Endothelial cell (in vitro differentiated cells): ENCODE data around the gene DENND6B. TPM values are rescaled to one million over a fixed set of nuclear protein-coding genes. Genes with fewer than 3 reads are reported as not detected.

Experiments
- DNase-seq: peaks from one replicate; pipeline ENCODE4 v3.0.0; 2021; ENCODE audit warnings: low spot score
- H3K27ac Mint-ChIP-seq: one replicate; pipeline ENCODE4 v1.8.0; 2021; ENCODE audit warnings: mixed read lengths, inconsistent platforms; ENCODE audit not compliant: unreplicated experiment
- H3K27me3 Mint-ChIP-seq: one replicate; pipeline ENCODE4 v1.8.0; 2021; ENCODE audit warnings: mild to moderate bottlenecking, moderate library complexity, mixed read lengths, inconsistent platforms; ENCODE audit not compliant: unreplicated experiment
- H3K36me3 Mint-ChIP-seq: one replicate; pipeline ENCODE4 v1.8.0; 2021; ENCODE audit warnings: mild to moderate bottlenecking, low read depth, mixed read lengths, inconsistent platforms; ENCODE audit not compliant: unreplicated experiment
- H3K4me1 Mint-ChIP-seq: one replicate; pipeline ENCODE4 v1.8.0; 2021; ENCODE audit warnings: mild to moderate bottlenecking, mixed read lengths, inconsistent platforms; ENCODE audit not compliant: unreplicated experiment
- H3K4me3 Mint-ChIP-seq: one replicate; pipeline ENCODE4 v1.8.0; 2021; ENCODE audit warnings: mild to moderate bottlenecking, mixed read lengths, inconsistent platforms; ENCODE audit not compliant: unreplicated experiment
- H3K9me3 Mint-ChIP-seq: one replicate; pipeline ENCODE4 v1.8.0; 2021; ENCODE audit warnings: mixed read lengths, inconsistent platforms; ENCODE audit not compliant: unreplicated experiment
- total RNA-seq: library from RNA; stranded (reverse); fragmentation: NEBNext Ultra II Directional; extraction: Animal tissue kit (Norgen Biotek cat#: 25700); gene quantifications from one replicate; pipeline ENCODE4 v1.2.1, GENCODE V29; 2021; ENCODE audit not compliant: unreplicated experiment
- TF ChIP-seq, protein P1 (sequence below): fragments of 200-600 bp; sonication (generic); IDR thresholded peaks from one replicate; pipeline ENCODE4 v1.5.0; 2021; ENCODE audit warnings: antibody characterized with exemption; ENCODE audit not compliant: unreplicated experiment

DENND6B gene
- total RNA-seq, 1 donor from 2014 or later = 3.6 TPM

DNA sequence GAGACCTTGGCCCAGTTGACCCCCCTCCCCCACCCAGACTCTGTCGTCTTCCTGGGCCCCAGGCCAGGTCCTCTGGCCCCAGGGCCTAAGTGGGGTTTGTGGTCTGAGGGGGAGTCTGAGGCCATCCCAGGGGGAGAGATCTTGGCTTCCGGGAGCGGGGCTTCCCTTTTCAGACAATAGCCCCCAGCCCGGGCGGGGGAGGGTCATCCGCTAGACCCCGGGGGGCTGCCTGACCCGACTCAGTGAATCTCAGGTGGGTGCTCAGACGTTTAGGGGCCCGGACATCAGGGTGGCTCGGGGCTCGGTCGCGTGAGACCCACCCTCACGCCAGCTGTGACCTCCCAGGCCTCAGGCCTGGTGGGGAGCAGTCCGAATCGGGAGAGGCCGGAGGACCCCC lies 57.2 kb downstream of the DENND6B start:
- no peak for DNase-seq
- TF ChIP-seq, protein P1, sequence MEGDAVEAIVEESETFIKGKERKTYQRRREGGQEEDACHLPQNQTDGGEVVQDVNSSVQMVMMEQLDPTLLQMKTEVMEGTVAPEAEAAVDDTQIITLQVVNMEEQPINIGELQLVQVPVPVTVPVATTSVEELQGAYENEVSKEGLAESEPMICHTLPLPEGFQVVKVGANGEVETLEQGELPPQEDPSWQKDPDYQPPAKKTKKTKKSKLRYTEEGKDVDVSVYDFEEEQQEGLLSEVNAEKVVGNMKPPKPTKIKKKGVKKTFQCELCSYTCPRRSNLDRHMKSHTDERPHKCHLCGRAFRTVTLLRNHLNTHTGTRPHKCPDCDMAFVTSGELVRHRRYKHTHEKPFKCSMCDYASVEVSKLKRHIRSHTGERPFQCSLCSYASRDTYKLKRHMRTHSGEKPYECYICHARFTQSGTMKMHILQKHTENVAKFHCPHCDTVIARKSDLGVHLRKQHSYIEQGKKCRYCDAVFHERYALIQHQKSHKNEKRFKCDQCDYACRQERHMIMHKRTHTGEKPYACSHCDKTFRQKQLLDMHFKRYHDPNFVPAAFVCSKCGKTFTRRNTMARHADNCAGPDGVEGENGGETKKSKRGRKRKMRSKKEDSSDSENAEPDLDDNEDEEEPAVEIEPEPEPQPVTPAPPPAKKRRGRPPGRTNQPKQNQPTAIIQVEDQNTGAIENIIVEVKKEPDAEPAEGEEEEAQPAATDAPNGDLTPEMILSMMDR = no peak
- Mint-ChIP-seq H3K27me3 (peaks cover 8% of the 10 kb centered on the region), H3K27ac (no peak overlapping the region), H3K4me3 (peak overlapping the region; percentile 83), H3K36me3 (peaks cover 5% of the 10 kb centered on the region), H3K4me1 (peaks cover 4% of the 10 kb centered on the region), H3K9me3 (no peaks in the 10 kb centered on the region)

DNA sequence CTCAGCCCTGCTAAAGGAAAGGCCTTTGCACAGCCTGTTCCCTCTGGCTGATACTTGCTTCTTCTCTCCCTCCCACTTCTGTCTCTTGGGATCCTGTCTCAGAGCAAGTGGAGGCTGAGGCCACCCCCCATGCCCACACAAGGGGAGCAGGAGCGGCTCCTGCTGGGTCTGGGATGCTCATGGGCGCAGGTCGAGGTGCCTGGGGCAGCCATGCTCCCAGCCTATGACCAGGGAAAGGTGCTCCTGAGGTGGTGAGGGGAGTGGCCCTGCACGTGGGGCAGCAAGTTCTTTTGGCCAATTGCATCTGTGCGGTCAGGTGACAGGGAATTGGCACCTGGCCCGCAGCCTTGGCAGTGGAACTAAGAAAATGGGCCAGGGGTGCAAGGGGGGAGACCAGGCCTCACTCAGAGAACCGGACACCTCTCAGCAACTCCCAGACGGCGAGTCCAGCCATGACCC lies 58.1 kb downstream of the DENND6B start:
- TF ChIP-seq, protein P1 = no peak
- Mint-ChIP-seq H3K4me3 (peak overlapping the region; percentile 37), H3K9me3 (no peaks in the 10 kb centered on the region), H3K4me1 (peaks cover 4% of the 10 kb centered on the region), H3K36me3 (peaks cover 5% of the 10 kb centered on the region), H3K27me3 (peaks cover 8% of the 10 kb centered on the region), H3K27ac (no peak overlapping the region)
- DNase-seq = no peak

DNA sequence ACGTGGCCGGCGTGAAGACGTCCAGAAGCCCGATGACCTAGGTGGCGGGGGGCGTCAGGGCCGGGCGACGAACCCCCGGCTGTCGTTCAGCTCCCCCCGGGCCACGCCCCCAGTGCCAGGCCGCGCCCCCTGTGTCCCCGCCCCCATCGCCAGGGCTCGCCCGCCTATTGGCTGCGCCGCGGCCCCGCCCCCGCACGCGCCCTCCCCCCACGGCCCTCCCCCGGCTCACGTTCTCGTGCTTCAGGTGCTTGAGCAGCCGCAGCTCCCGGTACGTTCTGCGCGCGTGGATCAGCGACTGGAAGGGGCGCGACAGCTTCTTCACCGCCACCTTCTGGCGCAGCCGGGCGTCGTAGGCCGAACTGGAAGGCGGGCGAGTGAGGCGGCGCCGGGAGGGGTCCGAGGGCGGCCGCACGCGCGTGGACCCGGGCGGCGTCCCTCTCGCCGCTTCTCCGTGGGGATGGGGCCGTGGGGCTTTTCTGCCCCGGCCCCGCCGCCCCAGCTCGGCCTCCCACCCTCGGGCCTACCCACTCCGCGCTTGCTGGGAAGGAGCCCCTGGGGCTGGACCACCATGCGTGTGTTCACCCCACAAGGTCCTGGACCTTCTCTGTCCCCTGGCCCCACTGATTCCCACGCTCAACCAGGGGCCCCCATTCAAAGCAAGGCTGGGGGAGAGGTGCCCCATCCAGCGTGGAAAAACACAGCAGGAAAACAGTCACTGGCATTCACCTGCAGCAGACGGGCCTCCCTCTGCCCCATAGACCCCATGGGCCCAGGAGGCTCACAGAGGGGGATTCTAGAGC lies 59.0 kb downstream of the DENND6B start:
- DNase-seq = peak; percentile 66
- H3K27ac Mint-ChIP-seq = no peak overlapping the region
- H3K4me3 Mint-ChIP-seq = no peak overlapping the region
- peaks cover 5% of the 10 kb centered on the region for H3K36me3 Mint-ChIP-seq
- H3K4me1 Mint-ChIP-seq = peaks cover 4% of the 10 kb centered on the region
- TF ChIP-seq, protein P1 = no peak
- peaks cover 8% of the 10 kb centered on the region for H3K27me3 Mint-ChIP-seq
- no peaks in the 10 kb centered on the region for H3K9me3 Mint-ChIP-seq

DNA sequence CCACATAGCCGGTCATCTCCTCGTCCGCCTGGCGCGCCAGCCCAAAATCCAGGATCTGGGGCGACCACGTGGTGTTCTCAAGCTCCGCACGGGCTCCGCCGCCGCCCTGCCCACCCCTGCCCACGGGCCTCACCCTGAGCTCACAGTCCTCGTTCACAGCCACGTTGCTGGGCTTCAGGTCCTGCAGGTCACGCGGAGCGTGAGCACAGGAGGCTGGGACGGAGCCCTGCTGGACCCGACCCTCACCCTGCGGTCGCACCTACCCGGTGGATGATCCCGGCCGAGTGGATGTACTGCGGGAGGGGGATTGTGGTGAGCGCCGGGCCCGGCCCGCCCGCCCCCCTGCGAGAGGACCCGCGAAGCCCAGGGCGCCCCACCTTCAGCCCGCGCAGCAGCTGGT lies 59.8 kb downstream of the DENND6B start:
- TF ChIP-seq, protein P1 = no peak
- H3K27me3 Mint-ChIP-seq = peaks cover 12% of the 10 kb centered on the region
- H3K9me3 Mint-ChIP-seq = no peaks in the 10 kb centered on the region
- no peak for DNase-seq
- no peak overlapping the region for H3K4me3 Mint-ChIP-seq
- peaks cover 5% of the 10 kb centered on the region for H3K36me3 Mint-ChIP-seq
- H3K4me1 Mint-ChIP-seq = peaks cover 4% of the 10 kb centered on the region
- no peak overlapping the region for H3K27ac Mint-ChIP-seq

DNA sequence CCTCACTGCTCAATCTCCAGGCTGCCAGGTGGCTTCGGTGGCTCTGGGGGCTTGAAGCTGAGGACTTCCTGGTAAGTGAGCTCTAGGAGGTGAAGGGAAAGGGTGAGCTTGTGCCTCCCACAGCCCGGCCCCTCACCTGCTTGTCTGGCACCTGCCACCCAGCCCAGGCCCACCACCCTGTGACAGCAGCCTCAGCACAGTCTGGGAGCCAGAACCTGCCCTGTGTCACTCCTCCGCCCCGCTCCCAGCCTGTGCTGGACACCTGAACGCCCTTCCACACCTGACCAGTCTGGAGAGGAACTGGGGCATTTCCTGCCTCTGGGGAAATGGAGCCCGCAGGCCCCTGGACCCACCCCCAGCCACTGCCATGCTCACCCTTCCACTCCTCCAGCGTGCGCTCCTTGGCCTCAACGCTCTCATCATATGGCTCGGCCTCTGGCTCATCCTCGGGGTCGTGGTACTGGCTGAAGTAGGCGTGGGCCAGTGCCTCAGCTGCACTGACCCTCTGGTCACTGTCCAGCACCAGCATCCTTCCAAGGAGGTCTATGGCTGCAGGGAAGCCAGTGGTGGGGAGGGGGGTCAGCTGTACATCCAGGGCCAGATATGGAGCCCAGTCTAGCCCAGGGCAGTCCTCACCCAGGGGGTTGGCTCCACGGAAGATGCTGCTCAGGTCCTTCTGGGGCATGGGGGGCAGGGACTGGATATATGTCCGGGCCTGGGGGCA lies 61.7 kb downstream of the DENND6B start:
- Mint-ChIP-seq H3K27me3 (peaks cover 12% of the 10 kb centered on the region), H3K9me3 (no peaks in the 10 kb centered on the region), H3K4me3 (no peak overlapping the region)

More for the DNA sequence above, 61.7 kb downstream of the DENND6B start:
- TF ChIP-seq, protein P1 = no peak
- Mint-ChIP-seq H3K36me3 (peaks cover 5% of the 10 kb centered on the region), H3K27ac (no peak overlapping the region), H3K4me1 (peaks cover 4% of the 10 kb centered on the region)
- DNase-seq = no peak
